KBM-7 (cell line): ENCODE data around the gene RMDN2.
"Not testable (repeated sequence)": the region's sequence is repeated elsewhere in the genome, so short reads cannot be mapped to it uniquely, and the experiment has no call there.

ENCODE experiments used
- DNase-seq: peaks from one replicate; pipeline ENCODE4 v3.0.0-alpha.2; 2015
- in situ Hi-C: fragments of 300-500 bp; cut with MboI; formaldehyde crosslinking; loops from 2 replicates; pipeline ENCODE4 v1.14.3; 2020; ENCODE audit warnings: low sequenced_read_pairs, low pct_unique_long_range_greater_than_20kb, mixed read lengths

Gene RMDN2

GRCh38 chr2:37982147-37982582 lies 57.1 kb downstream of the RMDN2 start:
- in situ Hi-C loops, result loop anchor here (25.0 kb wide), 1 partner anchor 280 kb away; no protein-coding TSS in a partner anchor
- DNase-seq, result peak; percentile 71

DNA sequence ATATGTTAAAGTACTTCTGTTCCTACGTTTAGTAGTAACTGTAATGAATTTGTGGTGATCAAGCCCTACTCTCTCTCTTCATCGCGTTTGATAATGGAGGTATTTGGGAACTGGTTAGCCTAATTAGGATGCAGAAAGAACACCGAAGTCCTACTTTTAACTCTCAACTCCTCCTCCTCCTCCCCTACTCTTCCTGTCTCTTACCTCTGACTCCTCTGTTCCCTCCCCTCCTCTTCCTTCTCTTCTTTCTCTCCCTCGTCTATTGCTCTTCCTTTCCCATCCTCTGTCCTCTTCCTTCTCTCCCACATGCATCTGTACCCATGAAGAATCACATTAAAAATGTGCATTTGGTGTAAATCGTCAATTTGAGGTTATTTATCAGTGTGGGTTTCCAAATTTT lies 57.8 kb downstream of the RMDN2 start:
- DNase-seq, result no peak
- in situ Hi-C loops, result loop anchor here (25.0 kb wide), 1 partner anchor 279 kb away; no protein-coding TSS in a partner anchor

GRCh38 chr2:37983719-37984118 lies 58.6 kb downstream of the RMDN2 start:
- in situ Hi-C loops, result loop anchor here (25.0 kb wide), 1 partner anchor 279 kb away; no protein-coding TSS in a partner anchor
- DNase-seq, result no peak

DNA sequence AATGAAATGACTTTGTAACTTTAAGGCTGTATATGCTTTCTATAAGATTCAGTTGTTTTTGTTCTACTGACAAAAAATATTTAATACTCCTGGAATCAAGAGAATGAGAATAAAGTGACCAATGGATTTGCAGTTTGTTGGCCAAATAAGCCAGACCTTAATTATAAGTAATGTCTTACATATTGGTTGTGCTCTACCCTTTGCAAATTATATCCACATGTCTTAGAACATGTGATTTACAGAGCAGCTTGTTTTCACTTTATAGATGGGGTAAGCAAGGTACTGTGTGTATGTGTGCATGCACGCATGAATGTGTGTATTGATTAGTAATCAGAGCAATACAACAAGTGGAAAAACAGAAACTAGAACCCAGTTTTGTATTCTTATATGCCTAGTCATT lies 59.1 kb downstream of the RMDN2 start:
- in situ Hi-C loops, result loop anchor here (25.0 kb wide), 1 partner anchor 278 kb away; no protein-coding TSS in a partner anchor
- no peak for DNase-seq

GRCh38 chr2:37984589-37984988 lies 59.5 kb downstream of the RMDN2 start:
- DNase-seq, result peak; percentile 33

GRCh38 chr2:37985333-37985732 lies 60.2 kb downstream of the RMDN2 start:
- in situ Hi-C loops, result loop anchor here (25.0 kb wide), 1 partner anchor 277 kb away; no protein-coding TSS in a partner anchor
- no peak for DNase-seq

More at GRCh38 chr2:37984589-37984988, 59.5 kb downstream of the RMDN2 start:
- in situ Hi-C loops, result loop anchor here (25.0 kb wide), 1 partner anchor 278 kb away; no protein-coding TSS in a partner anchor

DNA sequence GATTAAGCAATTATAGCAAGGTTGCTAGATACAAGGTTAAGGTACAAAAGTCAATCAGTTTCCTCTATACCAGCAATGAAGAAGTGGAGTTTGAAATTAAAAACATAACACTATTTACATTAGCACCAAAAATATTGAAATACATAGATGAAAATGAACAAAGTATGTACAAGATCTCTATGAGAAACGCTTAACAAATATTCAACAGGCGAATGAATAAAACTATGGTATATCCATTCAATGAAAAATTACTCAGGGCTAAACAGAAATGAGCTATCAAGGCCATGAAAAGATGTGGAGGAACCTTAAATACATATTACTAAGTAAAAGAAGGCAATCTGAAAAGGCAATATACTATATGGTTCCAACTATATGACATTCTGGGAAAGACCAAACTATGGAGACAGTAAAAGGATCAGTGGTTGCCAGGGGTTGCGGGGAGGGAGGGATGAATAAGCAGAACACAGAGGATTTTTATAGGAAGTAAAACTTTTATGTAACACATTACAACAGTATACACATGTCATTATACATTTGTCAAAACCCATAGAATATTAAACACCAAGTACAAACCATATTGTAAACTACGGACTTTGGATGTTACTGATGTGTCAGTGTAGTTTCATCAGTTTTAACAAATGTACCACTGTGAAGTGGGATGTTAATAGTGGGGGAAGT lies 62.1 kb downstream of the RMDN2 start:
- in situ Hi-C loops, result loop anchor here (25.0 kb wide), 1 partner anchor 275 kb away; no protein-coding TSS in a partner anchor
- no peak for DNase-seq

- no peak for DNase-seq
- in situ Hi-C loops, result loop anchor here (25.0 kb wide), 1 partner anchor 270 kb away; no protein-coding TSS in a partner anchor
Observed at GRCh38 chr2:37992601-37993000, 67.5 kb downstream of the RMDN2 start.

GRCh38 chr2:37993143-37993542 lies 68.1 kb downstream of the RMDN2 start:
- peak; percentile 41 for DNase-seq
- in situ Hi-C loops, result loop anchor here (25.0 kb wide), 1 partner anchor 269 kb away; no protein-coding TSS in a partner anchor

DNA sequence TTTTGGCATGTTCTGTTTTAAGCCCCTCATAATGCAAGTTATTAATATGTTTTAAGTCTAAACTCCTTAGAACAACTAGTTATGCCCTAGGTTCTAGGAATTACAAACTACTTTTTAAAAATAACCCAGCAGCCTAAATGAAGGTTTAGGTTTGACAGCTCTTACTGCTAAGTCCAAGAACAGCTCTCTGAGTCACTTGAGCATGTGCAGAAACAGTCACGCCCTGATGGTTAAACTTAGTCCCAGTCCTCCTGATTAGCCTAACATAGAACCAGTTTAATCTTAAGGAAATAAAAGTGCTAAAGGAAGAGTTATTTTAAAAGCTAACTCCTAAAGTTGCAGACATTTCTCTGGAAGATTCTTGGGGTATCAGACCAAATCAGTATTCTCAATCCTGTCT lies 72.5 kb downstream of the RMDN2 start:
- DNase-seq, result no peak
- in situ Hi-C loops, result loop anchor here (25.0 kb wide), 1 partner anchor 265 kb away; no protein-coding TSS in a partner anchor

DNA sequence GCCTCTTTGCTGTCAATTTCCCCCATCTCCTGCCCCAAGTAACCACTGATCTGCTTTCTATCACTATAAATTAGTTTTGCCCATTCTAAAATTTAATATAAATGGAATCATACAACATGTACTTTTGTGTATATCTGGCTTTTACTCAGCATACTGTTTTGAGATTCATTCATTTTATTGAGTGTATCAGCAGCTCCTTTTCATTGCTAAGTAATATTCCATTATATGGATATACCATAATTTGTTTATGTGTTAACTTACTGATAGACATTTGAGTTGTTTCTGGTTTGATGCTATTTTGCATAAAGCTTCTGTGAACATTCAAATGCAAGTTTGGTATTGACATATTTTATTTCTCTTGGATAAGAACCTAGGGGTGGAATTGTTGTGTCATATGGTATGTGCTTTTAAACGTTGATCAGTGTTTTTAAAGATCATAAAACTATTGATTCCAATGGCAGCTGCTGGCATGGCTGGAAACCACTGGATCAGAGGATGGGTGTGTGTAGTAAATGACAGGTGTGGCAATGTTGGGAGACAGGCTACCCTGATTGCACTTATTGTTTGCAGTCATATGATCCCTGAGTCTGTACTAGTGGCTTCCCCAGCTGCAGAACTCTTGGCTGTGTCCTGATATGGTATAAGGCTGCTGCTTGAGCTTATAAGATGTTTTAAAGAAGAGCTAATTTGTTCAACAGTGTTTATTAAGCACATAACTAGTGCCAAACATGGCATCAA lies 75.6 kb downstream of the RMDN2 start:
- DNase-seq, result no peak
- in situ Hi-C loops, result no loop called here

DNA sequence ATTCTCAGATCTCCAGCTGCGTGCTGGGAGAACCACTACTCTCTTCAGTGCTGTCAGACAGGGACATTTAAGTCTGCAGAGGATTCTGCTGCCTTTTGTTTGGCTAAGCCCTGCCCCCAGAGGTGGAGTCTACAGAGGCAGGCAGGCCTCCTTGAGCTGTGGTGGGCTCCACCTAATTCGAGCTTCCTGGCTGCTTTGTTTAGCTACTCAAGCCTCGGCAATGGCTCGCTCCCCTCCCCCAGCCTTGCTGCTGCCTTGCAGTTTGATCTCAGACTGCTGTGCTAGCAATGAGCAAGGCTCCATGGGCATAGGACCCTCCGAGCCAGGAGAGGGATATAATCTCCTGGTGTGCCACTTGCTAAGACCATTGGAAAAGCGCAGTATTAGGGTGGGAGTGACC lies 85.1 kb downstream of the RMDN2 start:
- in situ Hi-C loops, DNase-seq: not testable (repeated sequence)

GRCh38 chr2:38010995-38011394 lies 85.9 kb downstream of the RMDN2 start:
- in situ Hi-C loops, result no loop called here
- DNase-seq, result no peak

DNA sequence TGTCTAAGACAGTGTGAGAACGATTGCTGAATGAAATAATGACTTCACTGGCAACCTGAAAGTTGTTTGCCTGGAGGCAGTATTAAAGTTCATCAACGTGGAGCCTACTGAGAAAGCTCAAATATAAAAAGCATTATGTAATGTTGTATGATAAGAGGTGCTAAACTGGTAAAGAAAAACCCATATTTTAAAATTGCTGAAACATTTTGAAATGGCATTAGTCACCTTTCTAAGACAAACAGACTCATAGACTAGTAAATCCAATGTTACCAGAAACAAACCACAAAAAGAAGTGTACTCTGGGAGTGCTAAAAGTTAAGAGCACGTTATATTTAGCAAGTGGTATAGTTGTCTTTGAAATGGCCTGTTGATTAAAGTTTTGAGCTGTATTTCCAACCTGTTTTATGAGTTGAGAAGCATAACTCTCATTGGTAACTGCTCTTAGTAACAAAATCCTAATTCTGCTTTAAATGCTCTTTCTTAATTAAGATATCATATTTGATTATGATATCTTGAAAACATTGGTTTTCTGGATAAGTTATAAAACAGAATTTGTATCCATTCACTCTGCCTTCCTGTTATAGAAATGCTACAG lies 88.2 kb downstream of the RMDN2 start:
- in situ Hi-C loops, result no loop called here
- DNase-seq, result no peak

DNA sequence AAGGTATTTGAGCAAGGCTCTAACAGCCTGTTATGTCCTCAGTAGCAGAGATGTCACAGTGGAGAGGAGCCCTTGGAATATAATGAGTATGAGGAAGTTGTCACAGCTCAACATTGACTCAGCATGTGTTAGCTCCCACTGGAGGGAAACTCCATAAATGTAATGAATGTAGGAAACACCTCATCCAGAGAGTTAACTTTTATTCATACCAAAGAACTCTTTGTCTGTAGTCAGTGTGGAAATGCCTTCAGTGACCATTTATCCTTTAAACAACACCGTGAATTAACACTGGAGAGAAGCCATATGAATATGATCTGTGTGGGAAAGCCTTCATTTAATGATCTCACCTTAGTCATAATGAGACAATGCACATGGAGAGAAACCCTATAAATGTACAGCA lies 91.1 kb downstream of the RMDN2 start:
- in situ Hi-C loops, result no loop called here
- no peak for DNase-seq

- in situ Hi-C loops, result no loop called here
- DNase-seq, result no peak
Observed at GRCh38 chr2:38017836-38018235, 92.7 kb downstream of the RMDN2 start.

DNA sequence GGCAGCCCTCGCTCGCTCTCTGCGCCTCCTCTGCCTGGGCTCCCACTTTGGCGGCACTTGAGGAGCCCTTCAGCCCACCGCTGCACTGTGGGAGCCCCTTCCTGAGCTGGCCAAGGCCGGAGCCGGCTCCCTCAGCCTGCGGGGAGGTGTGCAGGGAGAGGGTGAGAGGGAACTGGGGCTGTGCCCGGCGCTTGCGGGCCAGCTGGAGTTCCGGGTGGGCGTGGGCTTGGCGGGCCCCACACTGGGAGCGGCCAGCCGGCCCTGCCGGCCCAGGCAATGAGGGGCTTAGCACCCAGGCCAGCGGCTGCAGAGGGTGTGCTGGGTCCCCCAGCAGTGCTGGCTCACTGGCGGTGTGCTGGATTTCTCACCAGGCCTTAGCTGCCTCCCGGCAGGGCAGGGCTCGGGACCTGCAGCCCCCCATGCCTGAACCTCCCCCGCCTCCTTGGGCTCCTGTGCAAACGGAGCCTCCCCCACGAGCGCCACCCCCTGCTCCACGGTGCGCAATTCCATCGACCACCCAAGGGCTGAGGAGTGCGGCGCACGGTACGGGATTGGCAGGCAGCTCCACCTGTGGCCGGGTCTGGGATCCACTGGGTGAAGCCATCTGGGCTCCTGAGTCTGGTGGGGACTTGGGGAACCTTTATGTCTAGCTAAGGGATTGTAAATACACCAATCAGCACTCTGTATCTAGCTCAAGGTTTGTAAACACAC lies 95.4 kb downstream of the RMDN2 start:
- in situ Hi-C loops, result not testable (repeated sequence)

GRCh38 chr2:38021589-38021988 lies 96.5 kb downstream of the RMDN2 start:
- in situ Hi-C loops, result no loop called here
- DNase-seq, result no peak

More for the DNA sequence above, 95.4 kb downstream of the RMDN2 start:
- DNase-seq, result not testable (repeated sequence)

- DNase-seq, result no peak
- in situ Hi-C loops, result no loop called here
Observed at GRCh38 chr2:38026846-38027245, 101.8 kb downstream of the RMDN2 start.
